ENCODE results near the gene CHFR. TPM values are rescaled to one million over a fixed set of nuclear protein-coding genes. Genes with fewer than 3 reads are reported as not detected.
"Not testable (repeated sequence)": the region's sequence is repeated elsewhere in the genome, so short reads cannot be mapped to it uniquely, and the experiment has no call there.

Gene CHFR
- total and polyA plus RNA-seq, 9 of the 15 experiments (the other 6 are each of a cell fraction or from before 2014, with no cell fraction given) = 0.61 to 33.9 (median 19.3) TPM

- WGBS (ENCODE audit: insufficient coverage, low coverage, missing lambda C conversion rate) = 96% methylated on average over 20 of the region's 21 CpGs
- H3K9me3 ChIP-seq (replicated peaks; ENCODE audit: control insufficient read depth, insufficient read depth, low read depth, low read length); H3K27me3 ChIP-seq (ENCODE audit: control insufficient read depth in 2 of 2, insufficient read depth in 2 of 2, low read length in 2 of 2); DNase-seq (ENCODE audit: extremely low read depth in 1 of 4, low spot score in 3 of 4); H4K20me1 ChIP-seq (replicated peaks; ENCODE audit: control insufficient read depth, insufficient read depth, low read length); POLR2A ChIA-PET; H3K27ac ChIP-seq (ENCODE audit: extremely low read depth, low read depth, low read length); in situ Hi-C loops (cut with MboI); H3K9ac ChIP-seq (ENCODE audit: insufficient read depth in 1 of 2, low read depth in 2 of 2, low read length in 2 of 2); H2AFZ ChIP-seq (ENCODE audit: low read depth, low read length); H3K9me1 ChIP-seq (ENCODE audit: control insufficient read depth, insufficient read depth, low read length); CTCF ChIA-PET (ENCODE audit: low intra/inter-chr PET ratio); H3K79me2 ChIP-seq (ENCODE audit: control insufficient read depth, insufficient read depth, low read length); BruUV-seq (replicated peaks); ATAC-seq; FAIRE-seq; intact Hi-C loops (cut with micrococcal nuclease); H3K4me2 ChIP-seq (ENCODE audit: insufficient read depth, low read length); H3K4me3 ChIP-seq: not testable (repeated sequence)
- peaks cover 70% of the 10 kb centered on the region for H3K36me3 ChIP-seq (ENCODE audit: control insufficient read depth, insufficient read depth, low read length)
- peaks cover 0 to 12% of the 10 kb centered on the region in 2 experiments; a peak in 1 of 5 replicates for H3K4me1 ChIP-seq (replicated peaks in 1 of 2; ENCODE audit: control insufficient read depth in 2 of 2, insufficient read depth in 2 of 2, low read length in 2 of 2)
- 0 out of 2 replicates have a peak, but pooled peaks have one; percentile 20 for TF ChIP-seq POLR2G (IDR thresholded peaks at IDR 0.05; ENCODE audit: low read depth, low read length)
- peak; percentile 72; the same call in 1 of the 2 replicates for TF ChIP-seq HNRNPL (IDR thresholded peaks at IDR 0.05; ENCODE audit: low read depth, low read length)
Observed at GRCh38 chr12:132857019-132857418, 30.4 kb downstream of the CHFR start.

- no peak overlapping the region for H3K4me2 ChIP-seq (ENCODE audit: insufficient read depth, low read length)
- in situ Hi-C loops (cut with MboI) (no loop called here), intact Hi-C loops (cut with micrococcal nuclease) (no loop called here)
- POLR2A ChIA-PET = no interaction called here
- ATAC-seq = no peak
- no peak overlapping the region for H3K9ac ChIP-seq (ENCODE audit: insufficient read depth in 1 of 2, low read depth in 2 of 2, low read length in 2 of 2)
- BruUV-seq (replicated peaks) = no TSS peak
- 92% methylated on average over 11 of the region's 17 CpGs for WGBS (ENCODE audit: insufficient coverage, low coverage, missing lambda C conversion rate)
- H3K4me3 ChIP-seq = no peak overlapping the region
- TF ChIP-seq MCM2 (IDR thresholded peaks at IDR 0.05; ENCODE audit: low read depth) (no peak), AFF4 (CRISPR knock-in tag; IDR thresholded peaks at IDR 0.05) (no peak), ZNF507 (tag; conservative IDR thresholded peaks at IDR 0.05) (no peak), SMAD2 (IDR thresholded peaks at IDR 0.05; ENCODE audit: low read depth, low read length) (no peak), ZNF263 (CRISPR knock-in tag; IDR thresholded peaks at IDR 0.05; ENCODE audit: borderline replicate concordance) (no peak), CEBPB (tag; IDR thresholded peaks at IDR 0.05) (no peak), POLR2B (IDR thresholded peaks at IDR 0.05; ENCODE audit: low read depth, partially characterized antibody) (no peak), YBX1 (IDR thresholded peaks at IDR 0.05) (no peak)
- no peak overlapping the region for H2AFZ ChIP-seq (ENCODE audit: low read depth, low read length)
- H3K79me2 ChIP-seq (ENCODE audit: control insufficient read depth, insufficient read depth, low read length) = no peaks in the 10 kb centered on the region
- DNase-seq (ENCODE audit: extremely low read depth in 1 of 4, low spot score in 3 of 4) = no peak
- no peaks in the 10 kb centered on the region for H3K9me3 ChIP-seq (replicated peaks; ENCODE audit: control insufficient read depth, insufficient read depth, low read depth, low read length)
- CTCF ChIA-PET (ENCODE audit: low intra/inter-chr PET ratio) = no interaction called here
- no peaks in the 10 kb centered on the region for H3K9me1 ChIP-seq (ENCODE audit: control insufficient read depth, insufficient read depth, low read length)
- no peaks in the 10 kb centered on the region for H4K20me1 ChIP-seq (replicated peaks; ENCODE audit: control insufficient read depth, insufficient read depth, low read length)
- FAIRE-seq = no peak
- no peaks in the 10 kb centered on the region for H3K27me3 ChIP-seq (ENCODE audit: control insufficient read depth in 2 of 2, insufficient read depth in 2 of 2, low read length in 2 of 2)
- H3K27ac ChIP-seq (ENCODE audit: extremely low read depth, low read depth, low read length) = no peak overlapping the region
- H3K36me3 ChIP-seq (ENCODE audit: control insufficient read depth, insufficient read depth, low read length) = peaks cover 68% of the 10 kb centered on the region
- H3K4me1 ChIP-seq (replicated peaks in 1 of 2; ENCODE audit: control insufficient read depth in 2 of 2, insufficient read depth in 2 of 2, low read length in 2 of 2) = peaks cover 0 to 12% of the 10 kb centered on the region in 2 experiments; a peak in 1 of 5 replicates
Observed at GRCh38 chr12:132856581-132856980, 30.8 kb downstream of the CHFR start.

Data from K562 (cell line).